Measurements from ENCODE around the gene HARBI1. TPM values are rescaled to one million over a fixed set of nuclear protein-coding genes. Genes with fewer than 3 reads are reported as not detected.

The HARBI1 gene
- total and polyA plus RNA-seq, 3 donors from 2014 or later, result 12.9 to 25.2 (median 14.3) TPM

DNA sequence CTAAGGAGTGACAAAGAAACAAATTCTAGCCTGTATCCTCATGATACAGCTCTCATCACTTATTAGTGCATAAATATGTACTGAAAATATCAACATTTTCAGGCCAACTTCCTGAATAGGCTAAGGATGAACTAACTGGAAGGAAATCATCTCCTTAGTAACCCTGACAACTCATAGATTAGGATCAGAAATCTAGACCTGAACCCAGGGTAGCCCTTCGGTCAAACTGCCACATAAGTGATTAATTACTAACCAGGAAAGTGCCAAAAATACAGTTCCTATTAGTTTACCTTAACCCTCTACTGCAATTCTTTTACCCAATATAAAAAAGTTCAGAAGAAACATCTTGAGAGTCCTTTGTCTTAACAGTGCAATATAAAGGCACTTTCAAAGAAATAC is 63.2 kb downstream of the HARBI1 start:
- WGBS, 2 donors, result 56 to 59% methylated on average over 1 of the region's 1 CpG
- intact Hi-C loops (cut with DNase I; ENCODE audit: low total_unique reads), result no loop called here
- no peaks in the 10 kb centered on the region for H3K36me3 ChIP-seq (ENCODE audit: low read depth, missing control alignments)
- DNase-seq, result no peak
- no peak overlapping the region for H3K27ac ChIP-seq
- peaks cover 14% of the 10 kb centered on the region for H3K4me1 ChIP-seq
- no peaks in the 10 kb centered on the region for H3K9me3 ChIP-seq
- TF ChIP-seq, protein P1, sequence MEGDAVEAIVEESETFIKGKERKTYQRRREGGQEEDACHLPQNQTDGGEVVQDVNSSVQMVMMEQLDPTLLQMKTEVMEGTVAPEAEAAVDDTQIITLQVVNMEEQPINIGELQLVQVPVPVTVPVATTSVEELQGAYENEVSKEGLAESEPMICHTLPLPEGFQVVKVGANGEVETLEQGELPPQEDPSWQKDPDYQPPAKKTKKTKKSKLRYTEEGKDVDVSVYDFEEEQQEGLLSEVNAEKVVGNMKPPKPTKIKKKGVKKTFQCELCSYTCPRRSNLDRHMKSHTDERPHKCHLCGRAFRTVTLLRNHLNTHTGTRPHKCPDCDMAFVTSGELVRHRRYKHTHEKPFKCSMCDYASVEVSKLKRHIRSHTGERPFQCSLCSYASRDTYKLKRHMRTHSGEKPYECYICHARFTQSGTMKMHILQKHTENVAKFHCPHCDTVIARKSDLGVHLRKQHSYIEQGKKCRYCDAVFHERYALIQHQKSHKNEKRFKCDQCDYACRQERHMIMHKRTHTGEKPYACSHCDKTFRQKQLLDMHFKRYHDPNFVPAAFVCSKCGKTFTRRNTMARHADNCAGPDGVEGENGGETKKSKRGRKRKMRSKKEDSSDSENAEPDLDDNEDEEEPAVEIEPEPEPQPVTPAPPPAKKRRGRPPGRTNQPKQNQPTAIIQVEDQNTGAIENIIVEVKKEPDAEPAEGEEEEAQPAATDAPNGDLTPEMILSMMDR (IDR thresholded peaks at IDR 0.05), result no peak
- H3K27me3 ChIP-seq, result no peaks in the 10 kb centered on the region
- no peak overlapping the region for H3K4me3 ChIP-seq

Other genes starting within 250 kb of the HARBI1 start
- 10 to 100 TPM; 14.4 to 14.5 TPM for gene MDK, start 235.6 kb downstream of the HARBI1 start, total RNA-seq
- 51.5 TPM for gene MDK, start 235.6 kb downstream of the HARBI1 start, polyA plus RNA-seq (ENCODE audit: insufficient read depth, low read depth, low replicate concordance)
- gene CHRM4, start 225.5 kb downstream of the HARBI1 start, total RNA-seq, result 10 to 100 TPM in 1 of 2 donors, 1 to 10 TPM in 1; 7.2 to 19.5 TPM
- gene CHRM4, start 225.5 kb downstream of the HARBI1 start, polyA plus RNA-seq (ENCODE audit: insufficient read depth, low read depth, low replicate concordance), result 13.5 TPM
- 10 to 100 TPM; 55.6 to 68.3 TPM for gene AMBRA1, start 23.2 kb downstream of the HARBI1 start, total RNA-seq
- gene AMBRA1, start 23.2 kb downstream of the HARBI1 start, polyA plus RNA-seq (ENCODE audit: insufficient read depth, low read depth, low replicate concordance), result 28.0 TPM
- 100 to 1,000 TPM; 176 to 203 TPM for gene ATG13, start 326 bp upstream of the HARBI1 start, total RNA-seq
- 224 TPM for gene ATG13, start 326 bp upstream of the HARBI1 start, polyA plus RNA-seq (ENCODE audit: insufficient read depth, low read depth, low replicate concordance)
- gene ARHGAP1, start 83.4 kb upstream of the HARBI1 start, total RNA-seq, result 10 to 100 TPM; 50.2 to 68.9 TPM
- gene ARHGAP1, start 83.4 kb upstream of the HARBI1 start, polyA plus RNA-seq (ENCODE audit: insufficient read depth, low read depth, low replicate concordance), result 39.7 TPM
- gene ZNF408, start 83.8 kb upstream of the HARBI1 start, total RNA-seq, result 10 to 100 TPM; 18.3 to 27.4 TPM
- 11.7 TPM for gene ZNF408, start 83.8 kb upstream of the HARBI1 start, polyA plus RNA-seq (ENCODE audit: insufficient read depth, low read depth, low replicate concordance)
- gene F2, start 102.0 kb upstream of the HARBI1 start, total RNA-seq, result 1 to 10 TPM; 2.4 to 3.6 TPM
- gene F2, start 102.0 kb upstream of the HARBI1 start, polyA plus RNA-seq (ENCODE audit: insufficient read depth, low read depth, low replicate concordance), result 0.47 TPM
- 100 to 1,000 TPM in 1 of 2 donors, 10 to 100 TPM in 1; 92.3 to 118 TPM for gene CKAP5, start 229.1 kb upstream of the HARBI1 start, total RNA-seq
- 106 TPM for gene CKAP5, start 229.1 kb upstream of the HARBI1 start, polyA plus RNA-seq (ENCODE audit: insufficient read depth, low read depth, low replicate concordance)

Data from testis (tissue), 3 donors.